ENCODE results near the gene ADARB2. TPM values are rescaled to one million over a fixed set of nuclear protein-coding genes. Genes with fewer than 3 reads are reported as not detected.
"Not testable (repeated sequence)": the region's sequence is repeated elsewhere in the genome, so short reads cannot be mapped to it uniquely, and the experiment has no call there.

The ADARB2 gene
- total RNA-seq, 1 donor from 2014 or later: 1.2 TPM

- intact Hi-C loops (cut with DNase I): no loop called here
Measured at GRCh38 chr10:1538531-1539061, 198.7 kb downstream of the ADARB2 start.

GRCh38 chr10:1538121-1538520 is 199.2 kb downstream of the ADARB2 start:
- TF ChIP-seq CTCF (IDR thresholded peaks at IDR 0.05): no peak

More at GRCh38 chr10:1538531-1539061, 198.7 kb downstream of the ADARB2 start:
- ATAC-seq (peak; percentile 35), DNase-seq (peak; percentile 52)
- Histone ChIP-seq H3K4me1 (no peaks in the 10 kb centered on the region), H3K4me3 (no peak overlapping the region), H3K27me3 (no peaks in the 10 kb centered on the region), H3K27ac (no peak overlapping the region), H3K36me3 (no peaks in the 10 kb centered on the region), H3K9me3 (no peaks in the 10 kb centered on the region)
- TF ChIP-seq CTCF (IDR thresholded peaks at IDR 0.05): no peak

GRCh38 chr10:1537449-1537848 is 199.9 kb downstream of the ADARB2 start:
- ATAC-seq; H3K9me3 ChIP-seq; H3K27ac ChIP-seq; DNase-seq; intact Hi-C loops (cut with DNase I); H3K36me3 ChIP-seq; H3K27me3 ChIP-seq; H3K4me1 ChIP-seq; H3K4me3 ChIP-seq: not testable (repeated sequence)

More at GRCh38 chr10:1538121-1538520, 199.2 kb downstream of the ADARB2 start:
- H3K27me3 ChIP-seq: no peaks in the 10 kb centered on the region
- intact Hi-C loops (cut with DNase I): no loop called here
- H3K36me3 ChIP-seq: no peaks in the 10 kb centered on the region
- H3K27ac ChIP-seq: no peak overlapping the region
- ATAC-seq (peak; percentile 19), DNase-seq (peak; percentile 55)
- H3K4me3 ChIP-seq: no peak overlapping the region
- H3K9me3 ChIP-seq: no peaks in the 10 kb centered on the region
- H3K4me1 ChIP-seq: no peaks in the 10 kb centered on the region

- no peaks in the 10 kb centered on the region for H3K4me1 ChIP-seq
- no peak overlapping the region for H3K27ac ChIP-seq
- H3K4me3 ChIP-seq: no peak overlapping the region
- H3K9me3 ChIP-seq: no peaks in the 10 kb centered on the region
- no peaks in the 10 kb centered on the region for H3K27me3 ChIP-seq
- no peak for TF ChIP-seq CTCF (IDR thresholded peaks at IDR 0.05)
- no peaks in the 10 kb centered on the region for H3K36me3 ChIP-seq
- intact Hi-C loops (cut with DNase I): no loop called here
- ATAC-seq (no peak), DNase-seq (no peak)
Measured at GRCh38 chr10:1536341-1536740, 201.0 kb downstream of the ADARB2 start.

GRCh38 chr10:1535301-1535965 is 201.9 kb downstream of the ADARB2 start:
- H3K27me3 ChIP-seq: no peaks in the 10 kb centered on the region
- DNase-seq (peak; percentile 40), ATAC-seq (no peak)
- H3K4me1 ChIP-seq: no peaks in the 10 kb centered on the region
- no peaks in the 10 kb centered on the region for H3K9me3 ChIP-seq
- intact Hi-C loops (cut with DNase I): no loop called here
- H3K4me3 ChIP-seq: no peak overlapping the region
- H3K27ac ChIP-seq: no peak overlapping the region
- TF ChIP-seq CTCF (IDR thresholded peaks at IDR 0.05): no peak
- H3K36me3 ChIP-seq: no peaks in the 10 kb centered on the region

GRCh38 chr10:1534820-1535219 is 202.5 kb downstream of the ADARB2 start:
- DNase-seq (peak; percentile 35), ATAC-seq (no peak)
- Histone ChIP-seq H3K27me3 (no peaks in the 10 kb centered on the region), H3K4me1 (no peaks in the 10 kb centered on the region), H3K4me3 (no peak overlapping the region), H3K27ac (no peak overlapping the region), H3K36me3 (no peaks in the 10 kb centered on the region), H3K9me3 (no peaks in the 10 kb centered on the region)
- TF ChIP-seq CTCF (IDR thresholded peaks at IDR 0.05): no peak
- intact Hi-C loops (cut with DNase I): no loop called here
